ENCODE results near the gene ULK1. TPM values are rescaled to one million over a fixed set of nuclear protein-coding genes. Genes with fewer than 3 reads are reported as not detected.

ULK1 gene
- total RNA-seq, 1 donor from 2014 or later, result 156 TPM

- Histone ChIP-seq H3K27me3 (no peaks in the 10 kb centered on the region), H3K4me3 (no peak overlapping the region), H3K9me3 (no peaks in the 10 kb centered on the region), H3K4me1 (no peaks in the 10 kb centered on the region), H3K36me3 (peaks cover 69 to 76% of the 10 kb centered on the region in 2 donors), H3K27ac (no peak overlapping the region)
- no peak for DNase-seq (ENCODE audit: low spot score in 2 of 2)
- TF ChIP-seq CTCF (IDR thresholded peaks at IDR 0.05), result no peak
- intact Hi-C loops (cut with DNase I), result no loop called here
Measured at GRCh38 chr12:131919051-131919347, 24.6 kb downstream of the ULK1 start.

GRCh38 chr12:131919366-131920156 is 25.1 kb downstream of the ULK1 start:
- peaks cover 64 to 70% of the 10 kb centered on the region in 2 donors for H3K36me3 ChIP-seq
- no peak for DNase-seq (ENCODE audit: low spot score in 2 of 2)
- H3K4me3 ChIP-seq, result no peak overlapping the region
- no peaks in the 10 kb centered on the region for H3K9me3 ChIP-seq
- no peak overlapping the region for H3K27ac ChIP-seq
- H3K27me3 ChIP-seq, result no peaks in the 10 kb centered on the region
- intact Hi-C loops (cut with DNase I), result no loop called here
- peaks cover 0 to 4% of the 10 kb centered on the region in 2 donors for H3K4me1 ChIP-seq
- TF ChIP-seq CTCF (IDR thresholded peaks at IDR 0.05), result no peak

GRCh38 chr12:131920157-131920508 is 25.7 kb downstream of the ULK1 start:
- no peak for TF ChIP-seq CTCF (IDR thresholded peaks at IDR 0.05)
- intact Hi-C loops (cut with DNase I), result no loop called here
- no peaks in the 10 kb centered on the region for H3K27me3 ChIP-seq
- DNase-seq (ENCODE audit: low spot score in 2 of 2), result no peak
- peaks cover 0 to 5% of the 10 kb centered on the region in 2 donors for H3K4me1 ChIP-seq
- peaks cover 58 to 65% of the 10 kb centered on the region in 2 donors for H3K36me3 ChIP-seq
- no peaks in the 10 kb centered on the region for H3K9me3 ChIP-seq
- H3K27ac ChIP-seq, result no peak overlapping the region
- H3K4me3 ChIP-seq, result no peak overlapping the region

GRCh38 chr12:131920902-131921840 is 26.7 kb downstream of the ULK1 start:
- no peak for TF ChIP-seq CTCF (IDR thresholded peaks at IDR 0.05)
- no peaks in the 10 kb centered on the region for H3K9me3 ChIP-seq
- H3K27me3 ChIP-seq, result no peaks in the 10 kb centered on the region
- peaks cover 0 to 5% of the 10 kb centered on the region in 2 donors for H3K4me1 ChIP-seq
- intact Hi-C loops (cut with DNase I), result no loop called here
- peaks cover 47 to 54% of the 10 kb centered on the region in 2 donors for H3K36me3 ChIP-seq
- H3K4me3 ChIP-seq, result no peak overlapping the region
- DNase-seq (ENCODE audit: low spot score in 2 of 2), result no peak
- no peak overlapping the region for H3K27ac ChIP-seq

- H3K4me3 ChIP-seq, result no peak overlapping the region
- H3K9me3 ChIP-seq, result no peaks in the 10 kb centered on the region
- TF ChIP-seq CTCF (IDR thresholded peaks at IDR 0.05), result no peak
- intact Hi-C loops (cut with DNase I), result no loop called here
- H3K27ac ChIP-seq, result no peak overlapping the region
- H3K4me1 ChIP-seq, result peaks cover 0 to 5% of the 10 kb centered on the region in 2 donors
- DNase-seq (ENCODE audit: low spot score in 2 of 2), result no peak
- peaks cover 40 to 47% of the 10 kb centered on the region in 2 donors for H3K36me3 ChIP-seq
- H3K27me3 ChIP-seq, result no peaks in the 10 kb centered on the region
Measured at GRCh38 chr12:131921866-131922769, 27.7 kb downstream of the ULK1 start.

Data from ascending aorta (tissue), 2 donors.